ENCODE results near the gene ROR2.

ROR2 gene

GRCh38 chr9:91934654-91935053 lies 15.4 kb downstream of the ROR2 start:
- Histone ChIP-seq H3K4me3 (ENCODE audit: low read depth in 1 of 2, low read length in 2 of 2) (no peak overlapping the region), H3K79me2 (ENCODE audit: insufficient read depth, low read length) (no peaks in the 10 kb centered on the region), H3K4me1 (ENCODE audit: insufficient read depth, low read length) (no peaks in the 10 kb centered on the region), H2AFZ (ENCODE audit: low read depth, low read length) (no peak overlapping the region), H3K9ac (ENCODE audit: low read depth, low read length) (no peak overlapping the region), H3K36me3 (ENCODE audit: insufficient read depth, low read length) (no peaks in the 10 kb centered on the region), H3K27me3 (ENCODE audit: insufficient read depth, low read length, poor library complexity) (no peaks in the 10 kb centered on the region), H3K27ac (ENCODE audit: low read length) (no peak overlapping the region), H3K9me3 (ENCODE audit: insufficient read depth, low read length, severe bottlenecking) (peaks cover 16% of the 10 kb centered on the region), H3K4me2 (ENCODE audit: insufficient read depth, low read length) (no peak overlapping the region), H4K20me1 (ENCODE audit: insufficient read depth, low read length) (no peaks in the 10 kb centered on the region)
- ATAC-seq (ENCODE audit: insufficient read depth, low read depth) (no peak), DNase-seq (no peak)
- TF ChIP-seq CTCF (IDR thresholded peaks at IDR 0.05; ENCODE audit: borderline replicate concordance, extremely low read depth, low read length, poor library complexity, severe bottlenecking) (no peak), EZH2 (IDR thresholded peaks at IDR 0.05; ENCODE audit: borderline replicate concordance, low read depth, low read length, severe bottlenecking) (no peak)

- H3K36me3 ChIP-seq (ENCODE audit: insufficient read depth, low read length) = no peaks in the 10 kb centered on the region
- no peak for ATAC-seq (ENCODE audit: insufficient read depth, low read depth)
- no peak overlapping the region for H3K4me2 ChIP-seq (ENCODE audit: insufficient read depth, low read length)
- peaks cover 22% of the 10 kb centered on the region for H3K9me3 ChIP-seq (ENCODE audit: insufficient read depth, low read length, severe bottlenecking)
- H4K20me1 ChIP-seq (ENCODE audit: insufficient read depth, low read length) = no peaks in the 10 kb centered on the region
- TF ChIP-seq EZH2 (IDR thresholded peaks at IDR 0.05; ENCODE audit: borderline replicate concordance, low read depth, low read length, severe bottlenecking) (no peak), CTCF (IDR thresholded peaks at IDR 0.05; ENCODE audit: borderline replicate concordance, extremely low read depth, low read length, poor library complexity, severe bottlenecking) (no peak)
- H3K27ac ChIP-seq (ENCODE audit: low read length) = no peak overlapping the region
- H3K4me3 ChIP-seq (ENCODE audit: low read depth in 1 of 2, low read length in 2 of 2) = no peak overlapping the region
- H2AFZ ChIP-seq (ENCODE audit: low read depth, low read length) = no peak overlapping the region
- DNase-seq = no peak
- H3K79me2 ChIP-seq (ENCODE audit: insufficient read depth, low read length) = no peaks in the 10 kb centered on the region
- no peaks in the 10 kb centered on the region for H3K27me3 ChIP-seq (ENCODE audit: insufficient read depth, low read length, poor library complexity)
- H3K4me1 ChIP-seq (ENCODE audit: insufficient read depth, low read length) = no peaks in the 10 kb centered on the region
- no peak overlapping the region for H3K9ac ChIP-seq (ENCODE audit: low read depth, low read length)
These were observed 16.3 kb downstream of the ROR2 start for GRCh38 chr9:91933556-91934352.

- Histone ChIP-seq H3K36me3 (ENCODE audit: insufficient read depth, low read length) (no peaks in the 10 kb centered on the region), H3K79me2 (ENCODE audit: insufficient read depth, low read length) (no peaks in the 10 kb centered on the region), H2AFZ (ENCODE audit: low read depth, low read length) (no peak overlapping the region), H3K9ac (ENCODE audit: low read depth, low read length) (no peak overlapping the region), H3K27me3 (ENCODE audit: insufficient read depth, low read length, poor library complexity) (no peaks in the 10 kb centered on the region), H4K20me1 (ENCODE audit: insufficient read depth, low read length) (no peaks in the 10 kb centered on the region), H3K9me3 (ENCODE audit: insufficient read depth, low read length, severe bottlenecking) (peaks cover 22% of the 10 kb centered on the region), H3K4me1 (ENCODE audit: insufficient read depth, low read length) (no peaks in the 10 kb centered on the region), H3K4me2 (ENCODE audit: insufficient read depth, low read length) (no peak overlapping the region), H3K27ac (ENCODE audit: low read length) (no peak overlapping the region), H3K4me3 (ENCODE audit: low read depth in 1 of 2, low read length in 2 of 2) (no peak overlapping the region)
- DNase-seq (no peak), ATAC-seq (ENCODE audit: insufficient read depth, low read depth) (no peak)
- TF ChIP-seq EZH2 (IDR thresholded peaks at IDR 0.05; ENCODE audit: borderline replicate concordance, low read depth, low read length, severe bottlenecking) = no peak
- no peak for TF ChIP-seq CTCF (IDR thresholded peaks at IDR 0.05; ENCODE audit: borderline replicate concordance, extremely low read depth, low read length, poor library complexity, severe bottlenecking)
These were observed 19.6 kb downstream of the ROR2 start for GRCh38 chr9:91930475-91930874.
